GM23338 (cell line): ENCODE data around the gene TCF12. TPM values are rescaled to one million over a fixed set of nuclear protein-coding genes. Genes with fewer than 3 reads are reported as not detected.

Source experiments
- ATAC-seq: fragments of 200-7000 bp; cut with Tn5 transposase; 3 replicates; pipeline ENCODE4 v1.9.1; 2020
- DNase-seq: peaks from one replicate; pipeline ENCODE4 v3.0.0-alpha.2; 2015; ENCODE audit warnings: low spot score
- H2AFZ ChIP-seq: fragments of 200-600 bp; sonication (generic); 2 replicates; pipeline ENCODE4 v1.8.0; 2016; ENCODE audit warnings: antibody characterized with exemption, mild to moderate bottlenecking, moderate library complexity
- H3F3A ChIP-seq: fragments of 200-600 bp; sonication (generic); replicated peaks from 2 replicates; pipeline ENCODE4 v1.8.0; 2017; ENCODE audit warnings: antibody characterized with exemption, mixed run types, low read depth
- H3K27ac ChIP-seq: fragments of 200-600 bp; sonication (generic); 2 replicates; pipeline ENCODE4 v1.6.1; 2016; ENCODE audit warnings: low read depth
- H3K27me3 ChIP-seq: fragments of 200-600 bp; sonication (generic); 2 replicates; pipeline ENCODE4 v1.8.0; 2016; ENCODE audit warnings: mild to moderate bottlenecking, mixed run types, moderate library complexity; ENCODE audit not compliant: insufficient read depth
- H3K36me3 ChIP-seq: fragments of 200-600 bp; sonication (generic); 2 replicates; pipeline ENCODE4 v1.8.0; 2016; ENCODE audit warnings: mild to moderate bottlenecking; ENCODE audit not compliant: insufficient read depth
- H3K4me1 ChIP-seq: fragments of 200-600 bp; sonication (generic); 2 replicates; pipeline ENCODE4 v1.8.0; 2016; ENCODE audit warnings: mild to moderate bottlenecking, moderate library complexity; ENCODE audit not compliant: insufficient read depth
- H3K4me2 ChIP-seq: fragments of 200-600 bp; sonication (generic); 2 replicates; pipeline ENCODE4 v1.7.1; 2017; ENCODE audit warnings: mixed run types
- H3K4me3 ChIP-seq: fragments of 200-600 bp; sonication (generic); 2 replicates; pipeline ENCODE4 v1.6.1; 2016; ENCODE audit warnings: mixed run types
- H3K79me2 ChIP-seq: fragments of 200-600 bp; sonication (generic); replicated peaks from 2 replicates; pipeline ENCODE4 v1.8.0; 2017; ENCODE audit warnings: mild to moderate bottlenecking; ENCODE audit not compliant: insufficient read depth
- H3K9me2 ChIP-seq: fragments of 200-600 bp; sonication (generic); 2 replicates; pipeline ENCODE4 v1.8.0; 2017; ENCODE audit not compliant: insufficient read depth
- H4K20me1 ChIP-seq: fragments of 200-600 bp; sonication (generic); replicated peaks from 2 replicates; pipeline ENCODE4 v1.8.0; 2017; ENCODE audit warnings: mild to moderate bottlenecking; ENCODE audit not compliant: insufficient read depth
- H3K27ac Mint-ChIP-seq: 2 replicates; pipeline ENCODE4 v1.8.0; 2020; ENCODE audit warnings: inconsistent platforms, mild to moderate bottlenecking, moderate library complexity, mixed read lengths
- H3K27me3 Mint-ChIP-seq: 3 replicates; pipeline ENCODE4 v1.8.0; 2022; ENCODE audit warnings: low read depth, mild to moderate bottlenecking, moderate library complexity, mixed read lengths, inconsistent platforms; ENCODE audit not compliant: insufficient read depth, poor library complexity
- H3K36me3 Mint-ChIP-seq: 3 replicates; pipeline ENCODE4 v1.8.0; 2021; ENCODE audit warnings: low read depth, mild to moderate bottlenecking, inconsistent platforms, moderate library complexity, mixed read lengths
- H3K4me1 Mint-ChIP-seq: 3 replicates; pipeline ENCODE4 v1.8.0; 2020; ENCODE audit warnings: mild to moderate bottlenecking, inconsistent platforms, mixed read lengths
- H3K4me3 Mint-ChIP-seq: 3 replicates; pipeline ENCODE4 v1.8.0; 2021; ENCODE audit warnings: moderate library complexity, mild to moderate bottlenecking, inconsistent platforms, mixed read lengths
- H3K9me3 Mint-ChIP-seq: 3 replicates; pipeline ENCODE4 v1.8.0; 2020; ENCODE audit warnings: moderate library complexity, mild to moderate bottlenecking, inconsistent platforms, mixed read lengths
- ETS1 ChIP-seq: IDR thresholded peaks from 2 replicates; pipeline ENCODE4 v1.6.1; 2016; ENCODE audit warnings: antibody characterized with exemption
- EZH2 ChIP-seq: fragments of 200-600 bp; sonication (generic); IDR thresholded peaks from one replicate; pipeline ENCODE4 v1.8.0; 2017; ENCODE audit warnings: antibody characterized with exemption, mild to moderate bottlenecking, low read depth; ENCODE audit not compliant: unreplicated experiment
- EZH2phosphoT487 ChIP-seq: fragments of 200-600 bp; sonication (generic); IDR thresholded peaks from one replicate; pipeline ENCODE4 v1.8.1; 2018; ENCODE audit warnings: antibody characterized with exemption; ENCODE audit not compliant: unreplicated experiment
- POLR2AphosphoS5 ChIP-seq: IDR thresholded peaks from 2 replicates; pipeline ENCODE4 v1.6.1; 2016; ENCODE audit warnings: antibody characterized with exemption, low read depth
- REST ChIP-seq: IDR thresholded peaks from one replicate; pipeline ENCODE4 v1.6.1; 2018; ENCODE audit warnings: antibody characterized with exemption; ENCODE audit not compliant: unreplicated experiment
- STAT1 ChIP-seq: IDR thresholded peaks from one replicate; pipeline ENCODE4 v1.6.1; 2016; ENCODE audit warnings: antibody characterized with exemption; ENCODE audit not compliant: unreplicated experiment
- ZNF462 ChIP-seq: fragments of 250-450 bp; sonication (Bioruptor Pico); IDR thresholded peaks from 2 replicates; pipeline ENCODE4 v1.5.0; 2020; ENCODE audit warnings: mild to moderate bottlenecking, moderate library complexity
- polyA plus RNA-seq: library from polyadenylated mRNA; unstranded; fragments of >200 nt; fragmentation: Nextera tagmentation; extraction: Ambion mirVana; gene quantifications from 2 replicates; pipeline ENCODE4 v1.2.1, GENCODE V29; 2016
- total RNA-seq: library from RNA; depleted of rRNA; stranded (reverse); fragments of >200 nt; shearing (Covaris generic); gene quantifications from 2 replicates; pipeline ENCODE4 v1.2.3, GENCODE V29; 2014

The TCF12 gene
- total and polyA plus RNA-seq, 2 experiments from 2014 or later, result 27.6 to 104 TPM

- TF ChIP-seq EZH2phosphoT487 (no peak), POLR2AphosphoS5 (no peak), EZH2 (no peak), ETS1 (no peak), ZNF462 (CRISPR knock-in tag) (no peak)
These were observed 189.9 kb downstream of the TCF12 start (continued) for GRCh38 chr15:57108296-57108695.

GRCh38 chr15:57109005-57109404 is 190.6 kb downstream of the TCF12 start:
- no peak overlapping the region for H3K4me2 ChIP-seq
- Mint-ChIP-seq H3K4me3 (no peak overlapping the region), H3K36me3 (peaks cover 11% of the 10 kb centered on the region; the same call in 2 of the 3 replicates), H3K27ac (no peak overlapping the region), H3K9me3 (no peaks in the 10 kb centered on the region), H3K27me3 (peaks cover 10% of the 10 kb centered on the region), H3K4me1 (peaks cover 35% of the 10 kb centered on the region)
- no peaks in the 10 kb centered on the region for H4K20me1 ChIP-seq
- H3F3A ChIP-seq, result no peaks in the 10 kb centered on the region
- H3K79me2 ChIP-seq, result peaks cover 30% of the 10 kb centered on the region; the same call in 1 of the 2 replicates
- H2AFZ ChIP-seq, result no peak overlapping the region
- H3K27me3 ChIP-seq, result no peaks in the 10 kb centered on the region
- peaks cover 22% of the 10 kb centered on the region for H3K4me1 ChIP-seq
- DNase-seq (no peak), ATAC-seq (no peak)
- H3K36me3 ChIP-seq, result no peaks in the 10 kb centered on the region
- no peak overlapping the region for H3K27ac ChIP-seq
- H3K9me2 ChIP-seq, result no peaks in the 10 kb centered on the region; the same call in 1 of the 2 replicates
- H3K4me3 ChIP-seq, result no peak overlapping the region
- no peak for TF ChIP-seq STAT1
- no peak for TF ChIP-seq REST
